Mesenchymal stem cell (in vitro differentiated cells and primary cell): ENCODE data around the gene LDB3.

Source experiments
- DNase-seq: peaks from one replicate; pipeline ENCODE4 v3.0.0-alpha.2; 2013
- H2AFZ ChIP-seq: one replicate; pipeline ENCODE4 v1.6.1; 2013; ENCODE audit warnings: low read depth, mild to moderate bottlenecking, control low read depth, inconsistent platforms, low read length, moderate library complexity
- H2AK5ac ChIP-seq: 2 replicates; pipeline ENCODE4 v1.6.1; 2013; ENCODE audit warnings: low read length, moderate library complexity, mild to moderate bottlenecking, inconsistent platforms; ENCODE audit not compliant: severe bottlenecking
- H2BK120ac ChIP-seq: one replicate; pipeline ENCODE4 v1.6.1; 2013; ENCODE audit warnings: low read depth, mild to moderate bottlenecking, inconsistent platforms, low read length, moderate library complexity
- H2BK12ac ChIP-seq, 2 experiments: one replicate each; pipeline ENCODE4 v1.6.1; 2013; ENCODE audit warnings: inconsistent platforms in 2 of 2, low read length in 2 of 2, mild to moderate bottlenecking in 2 of 2, moderate library complexity in 2 of 2, control low read depth in 1 of 2
- H2BK15ac ChIP-seq: one replicate; pipeline ENCODE4 v1.6.1; 2013; ENCODE audit warnings: mild to moderate bottlenecking, low read depth, inconsistent platforms; ENCODE audit not compliant: poor library complexity, severe bottlenecking
- H2BK5ac ChIP-seq: 2 replicates; pipeline ENCODE4 v1.6.1; 2013; ENCODE audit warnings: low read depth, mild to moderate bottlenecking, low read length, control low read depth, inconsistent platforms; ENCODE audit not compliant: poor library complexity, severe bottlenecking
- H3K14ac ChIP-seq, 2 experiments: one replicate each; pipeline ENCODE4 v1.6.1; 2013; ENCODE audit warnings: inconsistent platforms in 2 of 2, low read length in 2 of 2, control low read depth in 1 of 2, mild to moderate bottlenecking in 1 of 2, moderate library complexity in 1 of 2
- H3K18ac ChIP-seq, 2 experiments: one replicate each; pipeline ENCODE4 v1.6.1; 2013; ENCODE audit warnings: inconsistent platforms in 2 of 2, low read length in 2 of 2, control low read depth in 1 of 2, low read depth in 1 of 2, mild to moderate bottlenecking in 1 of 2
- H3K23ac ChIP-seq, 2 experiments: one replicate each; pipeline ENCODE4 v1.6.1; 2013; ENCODE audit warnings: inconsistent platforms in 2 of 2, low read length in 2 of 2, mild to moderate bottlenecking in 2 of 2, moderate library complexity in 2 of 2, control low read depth in 1 of 2
- H3K27ac ChIP-seq: 2 replicates; pipeline ENCODE4 v1.5.1; 2013; ENCODE audit warnings: mild to moderate bottlenecking, moderate library complexity, low read length, control low read depth, inconsistent platforms; ENCODE audit not compliant: poor library complexity, severe bottlenecking
- H3K27me3 ChIP-seq, 2 experiments: 2 replicates each; pipeline versions ENCODE4 v1.6.1 to v1.7.0; 2013; ENCODE audit warnings: low read length in 2 of 2, mild to moderate bottlenecking in 2 of 2, moderate library complexity in 2 of 2, control low read depth in 1 of 2, inconsistent platforms in 1 of 2; ENCODE audit not compliant: control insufficient read depth in 1 of 2, insufficient read depth in 1 of 2
- H3K36me3 ChIP-seq, 2 experiments: 2 replicates each; pipeline versions ENCODE4 v1.6.1 to v1.7.0; 2013; ENCODE audit warnings: low read length in 2 of 2, control low read depth in 1 of 2, inconsistent platforms in 1 of 2, low read depth in 1 of 2, mild to moderate bottlenecking in 1 of 2; ENCODE audit not compliant: insufficient read depth in 2 of 2, control insufficient read depth in 1 of 2
- H3K4ac ChIP-seq, 2 experiments: one replicate each; pipeline ENCODE4 v1.6.1; 2013; ENCODE audit warnings: inconsistent platforms in 2 of 2, low read length in 2 of 2, mild to moderate bottlenecking in 2 of 2, moderate library complexity in 2 of 2, control low read depth in 1 of 2, low read depth in 1 of 2
- H3K4me1 ChIP-seq: 2 replicates; pipeline ENCODE4 v1.6.1; 2013; ENCODE audit warnings: low read depth, low read length, control low read depth; ENCODE audit not compliant: control insufficient read depth, insufficient read depth
- H3K4me2 ChIP-seq: 2 replicates; pipeline ENCODE4 v1.6.1; 2013; ENCODE audit warnings: low read length, mild to moderate bottlenecking, inconsistent platforms; ENCODE audit not compliant: poor library complexity, severe bottlenecking
- H3K4me3 ChIP-seq, 2 experiments: 2 replicates each; pipeline versions ENCODE4 v1.5.1 to v1.7.0; 2013; ENCODE audit warnings: low read length in 2 of 2, mild to moderate bottlenecking in 2 of 2, control low read depth in 1 of 2, low read depth in 1 of 2; ENCODE audit not compliant: insufficient read depth in 1 of 2
- H3K79me1 ChIP-seq: replicated peaks from 2 replicates; pipeline ENCODE4 v1.6.1; 2013; ENCODE audit warnings: mild to moderate bottlenecking, control low read depth, low read length, inconsistent platforms; ENCODE audit not compliant: poor library complexity, severe bottlenecking
- H3K9ac ChIP-seq: 2 replicates; pipeline ENCODE4 v1.7.0; 2013; ENCODE audit warnings: mild to moderate bottlenecking, low read length, moderate library complexity
- H3K9me3 ChIP-seq: 2 replicates; pipeline ENCODE4 v1.7.0; 2013; ENCODE audit warnings: mild to moderate bottlenecking, low read length; ENCODE audit not compliant: control insufficient read depth
- H4K8ac ChIP-seq: one replicate; pipeline ENCODE4 v1.6.1; 2013; ENCODE audit warnings: inconsistent platforms, mild to moderate bottlenecking, low read length, moderate library complexity
- H4K91ac ChIP-seq: one replicate; pipeline ENCODE4 v1.6.1; 2013; ENCODE audit warnings: mild to moderate bottlenecking, low read length, inconsistent platforms
- WGBS: methylation state at CpG from one replicate; pipeline ENCODE4 v1.1.7; 2013; ENCODE audit warnings: mixed read lengths; 5-methylcytosine and 5-hydroxymethylcytosine counted together

Gene LDB3

GRCh38 chr10:86708783-86709380 lies 40.6 kb downstream of the LDB3 start:
- Histone ChIP-seq H2BK12ac (no peak overlapping the region), H3K23ac (no peak overlapping the region), H3K27me3 (no peaks in the 10 kb centered on the region), H4K91ac (no peak overlapping the region), H3K9me3 (no peaks in the 10 kb centered on the region), H3K9ac (no peak overlapping the region), H3K36me3 (peaks cover 0 to 2% of the 10 kb centered on the region in 2 experiments), H2BK5ac (no peak overlapping the region), H3K14ac (no peak overlapping the region), H3K79me1 (peaks cover 10% of the 10 kb centered on the region), H3K4ac (no peak overlapping the region), H3K4me3 (no peak overlapping the region), H2BK15ac (no peak overlapping the region), H3K4me1 (peaks cover 14% of the 10 kb centered on the region), H2AFZ (no peak overlapping the region), H2BK120ac (no peak overlapping the region), H4K8ac (no peak overlapping the region), H2AK5ac (no peak overlapping the region), H3K27ac (no peak overlapping the region), H3K4me2 (no peak overlapping the region), H3K18ac (no peak overlapping the region)
- DNase-seq: no peak
- WGBS: 85% methylated on average over 4 of the region's 5 CpGs

- H3K9me3 ChIP-seq: no peaks in the 10 kb centered on the region
- H3K27me3 ChIP-seq: no peaks in the 10 kb centered on the region
- no peak overlapping the region for H4K8ac ChIP-seq
- no peak overlapping the region for H2AK5ac ChIP-seq
- H3K4ac ChIP-seq: no peak overlapping the region
- peaks cover 14% of the 10 kb centered on the region for H3K4me1 ChIP-seq
- H2BK15ac ChIP-seq: peak overlapping the region; percentile 62
- no peak overlapping the region for H3K14ac ChIP-seq
- H3K36me3 ChIP-seq: peaks cover 0 to 2% of the 10 kb centered on the region in 2 experiments
- no peak overlapping the region for H3K23ac ChIP-seq
- H2BK120ac ChIP-seq: no peak overlapping the region
- no peak overlapping the region for H3K9ac ChIP-seq
- no peak overlapping the region for H2AFZ ChIP-seq
- no peak for DNase-seq
- no peak overlapping the region for H3K4me2 ChIP-seq
- peak overlapping the region in 1 of 2 experiments; percentile 59 for H2BK12ac ChIP-seq
- H3K18ac ChIP-seq: no peak overlapping the region
- H2BK5ac ChIP-seq: no peak overlapping the region
- no peak overlapping the region for H3K4me3 ChIP-seq
- no peak overlapping the region for H3K27ac ChIP-seq
- WGBS: 95% methylated on average over 16 of the region's 16 CpGs
- H4K91ac ChIP-seq: no peak overlapping the region
- H3K79me1 ChIP-seq: peaks cover 10% of the 10 kb centered on the region
These were observed 41.3 kb downstream of the LDB3 start for GRCh38 chr10:86709396-86710185.

- peak overlapping the region; percentile 99 for H4K91ac ChIP-seq
- H3K14ac ChIP-seq: peak overlapping the region in 1 of 2 experiments; percentile 68
- peak overlapping the region; percentile 61 for H2BK5ac ChIP-seq
- H3K9me3 ChIP-seq: no peaks in the 10 kb centered on the region
- peak; percentile 91 for DNase-seq
- H3K18ac ChIP-seq: peak overlapping the region; percentile 89 to 98
- H2AK5ac ChIP-seq: peak overlapping the region; percentile 90
- H3K79me1 ChIP-seq: peaks cover 10% of the 10 kb centered on the region
- H2BK12ac ChIP-seq: peak overlapping the region; percentile 57 to 92
- H3K36me3 ChIP-seq: peaks cover 0 to 2% of the 10 kb centered on the region in 2 experiments
- H3K23ac ChIP-seq: no peak overlapping the region
- peak overlapping the region; percentile 92 to 98 for H3K4ac ChIP-seq
- 16% methylated on average over 18 of the region's 46 CpGs for WGBS
- H3K9ac ChIP-seq: peak overlapping the region; percentile 92
- H2BK120ac ChIP-seq: peak overlapping the region; percentile 90
- H3K4me3 ChIP-seq: peak overlapping the region; percentile 70 to 84
- H2BK15ac ChIP-seq: peak overlapping the region; percentile 87
- H3K4me2 ChIP-seq: peak overlapping the region; percentile 85
- peak overlapping the region; percentile 99 for H2AFZ ChIP-seq
- H3K4me1 ChIP-seq: peaks cover 14% of the 10 kb centered on the region
- peak overlapping the region; percentile 99 for H4K8ac ChIP-seq
- peak overlapping the region; percentile 57 for H3K27ac ChIP-seq
- H3K27me3 ChIP-seq: no peaks in the 10 kb centered on the region
These were observed 42.7 kb downstream of the LDB3 start for GRCh38 chr10:86710987-86711512.
